Measurements from ENCODE around the gene FMNL2. TPM values are rescaled to one million over a fixed set of nuclear protein-coding genes. Genes with fewer than 3 reads are reported as not detected.

FMNL2 gene
- total RNA-seq, 5 donors from 2014 or later (not counting 1 experiment from before 2014, with no cell fraction given), result 0.63 to 0.96 (median 0.75) TPM

DNA sequence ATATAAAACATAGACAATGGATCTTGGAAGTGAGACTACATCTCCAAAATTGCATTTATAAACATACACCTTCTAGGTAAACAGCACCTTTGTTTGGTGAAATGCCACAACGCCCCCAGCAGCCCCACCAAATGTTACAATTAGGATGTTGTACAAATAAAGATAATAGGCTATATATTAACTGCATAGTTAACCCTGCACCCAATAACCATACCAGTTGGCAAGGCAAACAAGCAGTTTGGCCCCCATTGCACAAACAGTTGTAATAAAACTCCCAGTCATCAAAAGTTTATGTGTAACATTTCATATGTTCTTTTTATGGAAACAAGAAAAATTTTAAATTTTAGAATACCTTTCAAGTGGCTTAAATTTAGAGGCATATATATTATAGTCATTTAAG is 315.0 kb downstream of the FMNL2 start:
- Mint-ChIP-seq H3K4me3 (no peak overlapping the region), H3K9me3 (no peaks in the 10 kb centered on the region), H3K36me3 (peaks cover 6% of the 10 kb centered on the region), H3K4me1 (no peaks in the 10 kb centered on the region), H3K27ac (no peak overlapping the region), H3K27me3 (no peaks in the 10 kb centered on the region)
- no CpG with 5 or more reads among the region's 1 CpG for WGBS (ENCODE audit: insufficient coverage)
- Histone ChIP-seq H3K4me1 (ENCODE audit: control insufficient read depth in 1 of 2, extremely low read depth in 1 of 2, insufficient read depth in 2 of 2, low read length in 2 of 2) (no peaks in the 10 kb centered on the region), H3K27me3 (replicated peaks in 1 of 2; ENCODE audit: control insufficient read depth in 2 of 2, extremely low read depth in 1 of 2, insufficient read depth in 2 of 2, low read length in 1 of 2) (no peaks in the 10 kb centered on the region), H3K36me3 (ENCODE audit: control insufficient read depth in 2 of 2, extremely low read depth in 1 of 2, insufficient read depth in 1 of 2, low read length in 1 of 2) (peaks cover 0 to 4% of the 10 kb centered on the region in 2 donors), H3K4me3 (ENCODE audit: control insufficient read depth in 1 of 2, extremely low read depth in 1 of 2, low read length in 1 of 2) (no peak overlapping the region), H3K27ac (ENCODE audit: low read length) (no peak overlapping the region), H3K9me3 (no peaks in the 10 kb centered on the region)
- ChIA-PET CTCF (no interaction called here), POLR2A (no interaction called here)
- ATAC-seq (replicated peaks in 1 of 4), result no peak
- no peak for DNase-seq

- no peaks in the 10 kb centered on the region for H3K27me3 ChIP-seq (replicated peaks in 1 of 2; ENCODE audit: control insufficient read depth in 2 of 2, extremely low read depth in 1 of 2, insufficient read depth in 2 of 2, low read length in 1 of 2)
- CTCF ChIA-PET, result no interaction called here
- peak overlapping the region in 1 of 2 donors; percentile 12 for H3K27ac Mint-ChIP-seq
Measured at GRCh38 chr2:152650768-152651371, 315.9 kb downstream of the FMNL2 start.

DNA sequence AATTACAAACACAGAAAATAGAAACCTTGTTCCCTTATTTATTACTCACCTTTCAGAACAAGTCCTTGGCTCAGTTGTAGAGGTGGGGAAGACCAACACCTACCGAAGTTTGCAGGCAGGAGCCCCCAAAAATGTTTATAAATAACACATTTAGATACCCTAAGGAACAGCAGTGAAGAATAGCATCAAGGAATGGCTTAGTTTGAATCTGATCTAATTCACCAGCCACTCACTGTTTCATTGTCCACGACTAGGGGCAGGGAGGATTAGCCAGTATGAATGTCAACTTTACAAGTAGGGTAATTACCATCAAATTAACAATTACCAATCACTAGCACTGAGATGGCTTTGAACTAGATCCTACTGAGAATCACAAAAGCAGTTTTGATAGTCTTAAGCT is 316.9 kb downstream of the FMNL2 start:
- Histone ChIP-seq H3K36me3 (ENCODE audit: control insufficient read depth in 2 of 2, extremely low read depth in 1 of 2, insufficient read depth in 1 of 2, low read length in 1 of 2) (peaks cover 5 to 12% of the 10 kb centered on the region in 2 donors), H3K4me3 (ENCODE audit: control insufficient read depth in 1 of 2, extremely low read depth in 1 of 2, low read length in 1 of 2) (no peak overlapping the region), H3K4me1 (ENCODE audit: control insufficient read depth in 1 of 2, extremely low read depth in 1 of 2, insufficient read depth in 2 of 2, low read length in 2 of 2) (no peaks in the 10 kb centered on the region), H3K9me3 (no peaks in the 10 kb centered on the region), H3K27me3 (replicated peaks in 1 of 2; ENCODE audit: control insufficient read depth in 2 of 2, extremely low read depth in 1 of 2, insufficient read depth in 2 of 2, low read length in 1 of 2) (no peaks in the 10 kb centered on the region), H3K27ac (ENCODE audit: low read length) (no peak overlapping the region)
- peaks cover 16% of the 10 kb centered on the region for H3K36me3 Mint-ChIP-seq
- ATAC-seq (replicated peaks in 1 of 4) (no peak), DNase-seq (no peak)
- no peak overlapping the region for H3K27ac Mint-ChIP-seq
- no CpG with 5 or more reads among the region's 2 CpGs for WGBS (ENCODE audit: insufficient coverage)
- H3K9me3 Mint-ChIP-seq, result no peaks in the 10 kb centered on the region
- CTCF ChIA-PET, result no interaction called here
- POLR2A ChIA-PET, result no interaction called here
- no peak overlapping the region for H3K4me3 Mint-ChIP-seq
- H3K27me3 Mint-ChIP-seq, result no peaks in the 10 kb centered on the region
- no peaks in the 10 kb centered on the region for H3K4me1 Mint-ChIP-seq

More at GRCh38 chr2:152650768-152651371, 315.9 kb downstream of the FMNL2 start:
- Histone ChIP-seq H3K36me3 (ENCODE audit: control insufficient read depth in 2 of 2, extremely low read depth in 1 of 2, insufficient read depth in 1 of 2, low read length in 1 of 2) (peaks cover 0 to 6% of the 10 kb centered on the region in 2 donors), H3K27ac (ENCODE audit: low read length) (no peak overlapping the region), H3K9me3 (no peaks in the 10 kb centered on the region), H3K4me1 (ENCODE audit: control insufficient read depth in 1 of 2, extremely low read depth in 1 of 2, insufficient read depth in 2 of 2, low read length in 2 of 2) (no peaks in the 10 kb centered on the region), H3K4me3 (ENCODE audit: control insufficient read depth in 1 of 2, extremely low read depth in 1 of 2, low read length in 1 of 2) (no peak overlapping the region)
- 93% methylated on average over 3 of the region's 6 CpGs for WGBS (ENCODE audit: insufficient coverage)
- ATAC-seq (replicated peaks in 1 of 4) (no peak), DNase-seq (no peak)
- Mint-ChIP-seq H3K36me3 (peaks cover 9% of the 10 kb centered on the region), H3K27me3 (no peaks in the 10 kb centered on the region), H3K4me3 (no peak overlapping the region), H3K9me3 (no peaks in the 10 kb centered on the region), H3K4me1 (no peaks in the 10 kb centered on the region)
- POLR2A ChIA-PET, result no interaction called here

DNA sequence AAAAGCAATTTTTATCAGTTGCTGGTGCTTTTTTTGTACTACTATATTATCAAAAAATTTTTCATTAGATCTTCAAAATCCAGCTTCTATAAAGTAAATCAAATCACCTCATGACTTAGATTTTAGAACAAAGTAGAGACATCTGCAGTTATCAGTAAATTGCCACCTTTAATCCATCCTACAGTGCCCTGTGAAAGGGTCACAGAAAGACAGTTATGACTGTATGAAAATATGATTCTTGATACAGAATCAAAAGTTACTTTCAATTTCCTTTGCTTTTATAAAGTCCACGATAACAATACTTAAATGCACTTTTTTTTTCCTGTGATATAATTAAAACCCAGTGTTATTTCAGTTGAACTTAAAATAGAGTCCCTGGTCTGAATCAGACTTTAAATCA is 320.9 kb downstream of the FMNL2 start:
- Histone ChIP-seq H3K4me3 (ENCODE audit: control insufficient read depth in 1 of 2, extremely low read depth in 1 of 2, low read length in 1 of 2) (no peak overlapping the region), H3K36me3 (ENCODE audit: control insufficient read depth in 2 of 2, extremely low read depth in 1 of 2, insufficient read depth in 1 of 2, low read length in 1 of 2) (peaks cover 5 to 45% of the 10 kb centered on the region in 2 donors), H3K4me1 (ENCODE audit: control insufficient read depth in 1 of 2, extremely low read depth in 1 of 2, insufficient read depth in 2 of 2, low read length in 2 of 2) (no peaks in the 10 kb centered on the region), H3K9me3 (no peaks in the 10 kb centered on the region), H3K27ac (ENCODE audit: low read length) (no peak overlapping the region), H3K27me3 (replicated peaks in 1 of 2; ENCODE audit: control insufficient read depth in 2 of 2, extremely low read depth in 1 of 2, insufficient read depth in 2 of 2, low read length in 1 of 2) (no peaks in the 10 kb centered on the region)
- Mint-ChIP-seq H3K4me3 (no peak overlapping the region), H3K36me3 (peaks cover 40% of the 10 kb centered on the region), H3K9me3 (no peaks in the 10 kb centered on the region), H3K27ac (no peak overlapping the region), H3K27me3 (no peaks in the 10 kb centered on the region), H3K4me1 (no peaks in the 10 kb centered on the region)
- ChIA-PET CTCF (interaction anchor here in 1 of 2 donors (0.6 kb wide), 1 partner anchor 591 kb away, joined by 5 read pairs; no protein-coding TSS in a partner anchor), POLR2A (no interaction called here)
- DNase-seq (no peak), ATAC-seq (replicated peaks in 1 of 4) (no peak)
- no CpG with 5 or more reads among the region's 1 CpG for WGBS (ENCODE audit: insufficient coverage)

GRCh38 chr2:152657043-152657442 is 322.1 kb downstream of the FMNL2 start:
- Histone ChIP-seq H3K36me3 (ENCODE audit: control insufficient read depth in 2 of 2, extremely low read depth in 1 of 2, insufficient read depth in 1 of 2, low read length in 1 of 2) (peaks cover 5 to 56% of the 10 kb centered on the region in 2 donors), H3K27me3 (replicated peaks in 1 of 2; ENCODE audit: control insufficient read depth in 2 of 2, extremely low read depth in 1 of 2, insufficient read depth in 2 of 2, low read length in 1 of 2) (no peaks in the 10 kb centered on the region), H3K4me3 (ENCODE audit: control insufficient read depth in 1 of 2, extremely low read depth in 1 of 2, low read length in 1 of 2) (no peak overlapping the region), H3K27ac (ENCODE audit: low read length) (no peak overlapping the region), H3K4me1 (ENCODE audit: control insufficient read depth in 1 of 2, extremely low read depth in 1 of 2, insufficient read depth in 2 of 2, low read length in 2 of 2) (no peaks in the 10 kb centered on the region), H3K9me3 (no peaks in the 10 kb centered on the region)
- Mint-ChIP-seq H3K36me3 (peaks cover 42% of the 10 kb centered on the region), H3K9me3 (no peaks in the 10 kb centered on the region), H3K4me3 (no peak overlapping the region), H3K27me3 (no peaks in the 10 kb centered on the region), H3K27ac (peak overlapping the region in 1 of 2 donors; percentile 45), H3K4me1 (no peaks in the 10 kb centered on the region)
- ChIA-PET POLR2A (no interaction called here), CTCF (no interaction called here)
- DNase-seq (no peak), ATAC-seq (replicated peaks in 1 of 4) (no peak)
- WGBS (ENCODE audit: insufficient coverage), result 64% methylated on average over 2 of the region's 4 CpGs

DNA sequence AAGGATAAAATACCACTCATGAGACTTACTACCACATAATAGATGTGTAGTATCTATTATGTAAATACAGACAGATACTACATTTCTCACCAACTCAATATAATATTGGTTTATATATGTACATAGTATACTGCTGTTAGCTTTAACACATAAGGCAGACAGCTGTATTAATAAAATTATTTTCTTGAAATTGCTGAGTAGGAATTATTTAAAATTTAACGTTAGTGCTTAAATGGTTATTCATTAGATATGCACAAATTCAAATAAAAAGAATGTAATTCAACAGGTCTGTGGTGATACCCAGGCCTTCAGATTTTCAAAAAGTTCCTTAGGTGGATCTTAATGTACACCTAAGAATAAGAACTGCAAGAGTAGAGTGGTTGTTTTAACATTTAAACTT is 323.2 kb downstream of the FMNL2 start:
- ChIA-PET CTCF (interaction anchor here in 1 of 2 donors (1.0 kb wide), 1 partner anchor 22 kb away, joined by 3 read pairs; no protein-coding TSS in a partner anchor), POLR2A (no interaction called here)
- WGBS (ENCODE audit: insufficient coverage), result no CpG with 5 or more reads among the region's 1 CpG
- Histone ChIP-seq H3K27me3 (replicated peaks in 1 of 2; ENCODE audit: control insufficient read depth in 2 of 2, extremely low read depth in 1 of 2, insufficient read depth in 2 of 2, low read length in 1 of 2) (no peaks in the 10 kb centered on the region), H3K4me1 (ENCODE audit: control insufficient read depth in 1 of 2, extremely low read depth in 1 of 2, insufficient read depth in 2 of 2, low read length in 2 of 2) (no peaks in the 10 kb centered on the region), H3K9me3 (no peaks in the 10 kb centered on the region), H3K4me3 (ENCODE audit: control insufficient read depth in 1 of 2, extremely low read depth in 1 of 2, low read length in 1 of 2) (no peak overlapping the region), H3K36me3 (ENCODE audit: control insufficient read depth in 2 of 2, extremely low read depth in 1 of 2, insufficient read depth in 1 of 2, low read length in 1 of 2) (peaks cover 5 to 62% of the 10 kb centered on the region in 2 donors), H3K27ac (ENCODE audit: low read length) (no peak overlapping the region)
- DNase-seq, result no peak
- no peaks in the 10 kb centered on the region for H3K4me1 Mint-ChIP-seq
- H3K36me3 Mint-ChIP-seq, result peaks cover 50% of the 10 kb centered on the region
- H3K27me3 Mint-ChIP-seq, result no peaks in the 10 kb centered on the region
- no peak for ATAC-seq (replicated peaks in 1 of 4)
- H3K4me3 Mint-ChIP-seq, result no peak overlapping the region
- no peak overlapping the region for H3K27ac Mint-ChIP-seq
- H3K9me3 Mint-ChIP-seq, result no peaks in the 10 kb centered on the region
